ENCODE measurements around the gene ETNK1.

Gene ETNK1

GRCh38 chr12:22653791-22654190, 28.8 kb downstream of the ETNK1 start:
- Histone ChIP-seq H3K27me3 (ENCODE audit: control insufficient read depth in 1 of 2, insufficient read depth in 1 of 2, low read length in 2 of 2) (no peaks in the 10 kb centered on the region), H3K18ac (ENCODE audit: low read depth in 1 of 2, low read length in 2 of 2) (no peak overlapping the region), H3K36me3 (ENCODE audit: control insufficient read depth in 1 of 2, insufficient read depth in 2 of 2, low read depth in 1 of 2, low read length in 2 of 2) (peaks cover 0 to 4% of the 10 kb centered on the region in 2 experiments), H3K9me3 (ENCODE audit: control insufficient read depth, low read length) (no peaks in the 10 kb centered on the region), H2BK12ac (ENCODE audit: low read length in 2 of 2) (no peak overlapping the region), H2BK5ac (ENCODE audit: low read depth, low read length, poor library complexity, severe bottlenecking) (no peak overlapping the region), H3K23ac (ENCODE audit: low read length in 2 of 2) (no peak overlapping the region), H3K4me1 (ENCODE audit: control insufficient read depth, insufficient read depth, low read depth, low read length) (no peaks in the 10 kb centered on the region), H4K8ac (ENCODE audit: low read length) (no peak overlapping the region), H3K79me1 (replicated peaks; ENCODE audit: low read length, poor library complexity, severe bottlenecking) (peaks cover 9% of the 10 kb centered on the region), H3K4ac (ENCODE audit: low read depth in 1 of 2, low read length in 2 of 2) (no peak overlapping the region), H2BK15ac (ENCODE audit: low read depth, poor library complexity, severe bottlenecking) (no peak overlapping the region), H3K9ac (ENCODE audit: low read length) (peak overlapping the region; percentile 67), H2AK5ac (ENCODE audit: low read length, severe bottlenecking) (no peak overlapping the region), H3K27ac (ENCODE audit: low read length, poor library complexity, severe bottlenecking) (no peak overlapping the region), H2BK120ac (ENCODE audit: low read depth, low read length) (no peak overlapping the region), H3K14ac (ENCODE audit: low read length in 2 of 2) (no peak overlapping the region), H4K91ac (ENCODE audit: low read length) (no peak overlapping the region), H2AFZ (ENCODE audit: low read depth, low read length) (no peak overlapping the region), H3K4me3 (ENCODE audit: insufficient read depth in 1 of 2, low read depth in 1 of 2, low read length in 2 of 2) (peak overlapping the region in 1 of 2 experiments; percentile 37), H3K4me2 (ENCODE audit: low read length, poor library complexity, severe bottlenecking) (no peak overlapping the region)
- no peak for DNase-seq

DNA sequence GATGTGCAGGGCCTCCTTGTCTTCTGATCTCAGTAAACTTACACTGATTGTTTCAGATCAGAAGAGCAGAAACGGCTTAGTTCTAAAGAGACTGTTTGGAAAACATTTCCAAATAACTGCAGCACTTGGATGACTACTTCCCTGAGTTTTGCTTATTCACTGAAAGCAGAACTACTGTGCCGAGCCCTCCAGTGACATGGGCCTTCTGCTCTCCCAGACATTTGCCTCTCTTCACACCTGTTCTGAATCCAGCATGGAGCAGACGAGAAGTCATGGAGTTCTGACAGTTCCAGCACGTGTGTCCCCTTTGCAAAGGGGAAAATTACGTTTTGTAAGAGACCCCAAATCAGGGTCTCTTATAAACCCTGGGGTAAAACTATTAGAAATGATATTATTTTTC, 31.4 kb downstream of the ETNK1 start:
- DNase-seq: no peak
- Histone ChIP-seq H3K9me3 (ENCODE audit: control insufficient read depth, low read length) (no peaks in the 10 kb centered on the region), H3K4me2 (ENCODE audit: low read length, poor library complexity, severe bottlenecking) (no peak overlapping the region), H3K27me3 (ENCODE audit: control insufficient read depth in 1 of 2, insufficient read depth in 1 of 2, low read length in 2 of 2) (no peaks in the 10 kb centered on the region), H3K9ac (ENCODE audit: low read length) (no peak overlapping the region), H2BK5ac (ENCODE audit: low read depth, low read length, poor library complexity, severe bottlenecking) (no peak overlapping the region), H3K4ac (ENCODE audit: low read depth in 1 of 2, low read length in 2 of 2) (no peak overlapping the region), H2BK120ac (ENCODE audit: low read depth, low read length) (no peak overlapping the region), H3K4me1 (ENCODE audit: control insufficient read depth, insufficient read depth, low read depth, low read length) (no peaks in the 10 kb centered on the region), H2BK15ac (ENCODE audit: low read depth, poor library complexity, severe bottlenecking) (no peak overlapping the region), H2BK12ac (ENCODE audit: low read length in 2 of 2) (no peak overlapping the region), H2AK5ac (ENCODE audit: low read length, severe bottlenecking) (no peak overlapping the region), H3K18ac (ENCODE audit: low read depth in 1 of 2, low read length in 2 of 2) (no peak overlapping the region), H3K27ac (ENCODE audit: low read length, poor library complexity, severe bottlenecking) (no peak overlapping the region), H3K36me3 (ENCODE audit: control insufficient read depth in 1 of 2, insufficient read depth in 2 of 2, low read depth in 1 of 2, low read length in 2 of 2) (peaks cover 0 to 22% of the 10 kb centered on the region in 2 experiments), H3K4me3 (ENCODE audit: insufficient read depth in 1 of 2, low read depth in 1 of 2, low read length in 2 of 2) (no peak overlapping the region), H2AFZ (ENCODE audit: low read depth, low read length) (no peak overlapping the region), H3K14ac (ENCODE audit: low read length in 2 of 2) (no peak overlapping the region), H4K91ac (ENCODE audit: low read length) (no peak overlapping the region), H3K79me1 (replicated peaks; ENCODE audit: low read length, poor library complexity, severe bottlenecking) (peaks cover 9% of the 10 kb centered on the region), H3K23ac (ENCODE audit: low read length in 2 of 2) (no peak overlapping the region), H4K8ac (ENCODE audit: low read length) (no peak overlapping the region)
- 88% methylated on average over 4 of the region's 5 CpGs for WGBS

DNA sequence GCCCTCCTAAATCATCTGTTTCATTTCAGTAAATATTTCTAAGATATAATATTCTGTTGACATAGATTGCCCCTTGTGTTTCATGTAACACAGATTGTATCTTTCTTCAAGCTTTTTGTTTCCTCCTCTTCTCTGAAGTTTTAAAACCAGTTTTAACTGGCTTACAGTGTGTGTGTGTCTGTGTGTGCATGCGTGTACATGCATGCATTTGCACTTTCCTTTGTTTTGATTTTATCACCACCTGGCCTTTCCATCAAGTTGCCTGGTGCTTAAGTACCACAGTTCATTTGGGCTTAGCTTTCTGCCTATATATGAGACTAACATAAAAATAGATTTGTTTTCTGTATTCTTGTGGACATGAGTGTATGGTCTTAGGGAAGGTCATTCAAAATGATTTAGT, 31.9 kb downstream of the ETNK1 start:
- Histone ChIP-seq H3K9ac (ENCODE audit: low read length) (no peak overlapping the region), H3K79me1 (replicated peaks; ENCODE audit: low read length, poor library complexity, severe bottlenecking) (peaks cover 8% of the 10 kb centered on the region), H2BK120ac (ENCODE audit: low read depth, low read length) (no peak overlapping the region), H3K4me2 (ENCODE audit: low read length, poor library complexity, severe bottlenecking) (no peak overlapping the region), H3K4me3 (ENCODE audit: insufficient read depth in 1 of 2, low read depth in 1 of 2, low read length in 2 of 2) (no peak overlapping the region), H3K18ac (ENCODE audit: low read depth in 1 of 2, low read length in 2 of 2) (no peak overlapping the region), H3K4me1 (ENCODE audit: control insufficient read depth, insufficient read depth, low read depth, low read length) (no peaks in the 10 kb centered on the region), H2AK5ac (ENCODE audit: low read length, severe bottlenecking) (no peak overlapping the region), H3K27me3 (ENCODE audit: control insufficient read depth in 1 of 2, insufficient read depth in 1 of 2, low read length in 2 of 2) (no peaks in the 10 kb centered on the region), H4K8ac (ENCODE audit: low read length) (no peak overlapping the region), H3K27ac (ENCODE audit: low read length, poor library complexity, severe bottlenecking) (no peak overlapping the region), H2BK5ac (ENCODE audit: low read depth, low read length, poor library complexity, severe bottlenecking) (no peak overlapping the region), H3K23ac (ENCODE audit: low read length in 2 of 2) (no peak overlapping the region), H2AFZ (ENCODE audit: low read depth, low read length) (no peak overlapping the region), H2BK12ac (ENCODE audit: low read length in 2 of 2) (no peak overlapping the region), H3K4ac (ENCODE audit: low read depth in 1 of 2, low read length in 2 of 2) (no peak overlapping the region), H3K14ac (ENCODE audit: low read length in 2 of 2) (no peak overlapping the region), H3K9me3 (ENCODE audit: control insufficient read depth, low read length) (no peaks in the 10 kb centered on the region), H3K36me3 (ENCODE audit: control insufficient read depth in 1 of 2, insufficient read depth in 2 of 2, low read depth in 1 of 2, low read length in 2 of 2) (peaks cover 0 to 25% of the 10 kb centered on the region in 2 experiments), H2BK15ac (ENCODE audit: low read depth, poor library complexity, severe bottlenecking) (no peak overlapping the region), H4K91ac (ENCODE audit: low read length) (no peak overlapping the region)
- no CpG with 5 or more reads among the region's 1 CpG for WGBS
- no peak for DNase-seq

GRCh38 chr12:22657538-22657937, 32.6 kb downstream of the ETNK1 start:
- H2AFZ ChIP-seq (ENCODE audit: low read depth, low read length): no peak overlapping the region
- no CpG with 5 or more reads among the region's 1 CpG for whole genome bisulfite sequencing
- H3K4ac ChIP-seq (ENCODE audit: low read depth in 1 of 2, low read length in 2 of 2): no peak overlapping the region
- no peaks in the 10 kb centered on the region for H3K9me3 ChIP-seq (ENCODE audit: control insufficient read depth, low read length)
- no peak overlapping the region for H3K27ac ChIP-seq (ENCODE audit: low read length, poor library complexity, severe bottlenecking)
- H3K9ac ChIP-seq (ENCODE audit: low read length): peak overlapping the region; percentile 40
- H3K18ac ChIP-seq (ENCODE audit: low read depth in 1 of 2, low read length in 2 of 2): no peak overlapping the region
- no peak overlapping the region for H3K4me3 ChIP-seq (ENCODE audit: insufficient read depth in 1 of 2, low read depth in 1 of 2, low read length in 2 of 2)
- H2BK12ac ChIP-seq (ENCODE audit: low read length in 2 of 2): no peak overlapping the region
- H3K79me1 ChIP-seq (replicated peaks; ENCODE audit: low read length, poor library complexity, severe bottlenecking): peaks cover 10% of the 10 kb centered on the region
- no peaks in the 10 kb centered on the region for H3K27me3 ChIP-seq (ENCODE audit: control insufficient read depth in 1 of 2, insufficient read depth in 1 of 2, low read length in 2 of 2)
- DNase-seq: peak; percentile 18
- no peak overlapping the region for H4K8ac ChIP-seq (ENCODE audit: low read length)
- H2BK5ac ChIP-seq (ENCODE audit: low read depth, low read length, poor library complexity, severe bottlenecking): no peak overlapping the region
- peaks cover 3 to 28% of the 10 kb centered on the region in 2 experiments for H3K36me3 ChIP-seq (ENCODE audit: control insufficient read depth in 1 of 2, insufficient read depth in 2 of 2, low read depth in 1 of 2, low read length in 2 of 2)
- no peak overlapping the region for H3K14ac ChIP-seq (ENCODE audit: low read length in 2 of 2)
- H2BK120ac ChIP-seq (ENCODE audit: low read depth, low read length): no peak overlapping the region
- H3K23ac ChIP-seq (ENCODE audit: low read length in 2 of 2): no peak overlapping the region
- no peak overlapping the region for H3K4me2 ChIP-seq (ENCODE audit: low read length, poor library complexity, severe bottlenecking)
- H2AK5ac ChIP-seq (ENCODE audit: low read length, severe bottlenecking): no peak overlapping the region
- no peak overlapping the region for H2BK15ac ChIP-seq (ENCODE audit: low read depth, poor library complexity, severe bottlenecking)
- H4K91ac ChIP-seq (ENCODE audit: low read length): no peak overlapping the region
- no peaks in the 10 kb centered on the region for H3K4me1 ChIP-seq (ENCODE audit: control insufficient read depth, insufficient read depth, low read depth, low read length)

Data from mesenchymal stem cell (in vitro differentiated cells and primary cell).